Liver (tissue), 9 donors: Measurements from ENCODE around the gene RNPEP. TPM values are rescaled to one million over a fixed set of nuclear protein-coding genes. Genes with fewer than 3 reads are reported as not detected.

ENCODE experiments used
- DNase-seq: peaks from one replicate; pipeline ENCODE4 v3.0.0-alpha.2; 2017; ENCODE audit warnings: low spot score
- H3K27ac ChIP-seq, 2 donors: one replicate each; pipeline ENCODE4 v1.7.0; 2013; ENCODE audit warnings: inconsistent platforms in 2 of 2, low read length in 2 of 2, control low read depth in 1 of 2, low read depth in 1 of 2, mild to moderate bottlenecking in 1 of 2
- H3K27me3 ChIP-seq, 4 donors: one replicate each; pipeline versions ENCODE4 v1.6.1 to v1.7.0; 2013; ENCODE audit warnings: low read length in 3 of 4, inconsistent platforms in 1 of 4, mild to moderate bottlenecking in 1 of 4, moderate library complexity in 1 of 4; ENCODE audit not compliant: control insufficient read depth in 4 of 4, insufficient read depth in 4 of 4
- H3K36me3 ChIP-seq, 4 donors: one replicate each; pipeline versions ENCODE4 v1.6.1 to v1.7.0; 2013; ENCODE audit warnings: low read length in 3 of 4, mild to moderate bottlenecking in 3 of 4, low read depth in 1 of 4, moderate library complexity in 1 of 4; ENCODE audit not compliant: control insufficient read depth in 4 of 4, insufficient read depth in 3 of 4
- H3K4me1 ChIP-seq, 4 donors: one replicate each; pipeline versions ENCODE4 v1.6.1 to v1.7.0; 2013; ENCODE audit warnings: low read length in 3 of 4, mild to moderate bottlenecking in 3 of 4, moderate library complexity in 1 of 4; ENCODE audit not compliant: control insufficient read depth in 4 of 4, insufficient read depth in 4 of 4
- H3K4me3 ChIP-seq, 3 donors: one replicate each; pipeline versions ENCODE4 v1.6.1 to v1.7.0; 2013; ENCODE audit warnings: low read length in 3 of 3, control low read depth in 1 of 3, low read depth in 1 of 3, mild to moderate bottlenecking in 1 of 3
- H3K9ac ChIP-seq, 2 donors: one replicate each; pipeline ENCODE4 v1.7.0; 2013; ENCODE audit warnings: low read length in 2 of 2, mild to moderate bottlenecking in 2 of 2, moderate library complexity in 2 of 2, control low read depth in 1 of 2, low read depth in 1 of 2
- H3K9me3 ChIP-seq, 4 donors: one replicate each; pipeline versions ENCODE4 v1.6.1 to v1.7.0; 2013; ENCODE audit warnings: low read length in 3 of 4; ENCODE audit not compliant: control insufficient read depth in 4 of 4
- EGR1 ChIP-seq, 2 donors: IDR thresholded peaks; 2 replicates each; pipeline ENCODE4 v1.6.1; 2016 to 2018; ENCODE audit warnings: antibody characterized with exemption in 2 of 2, low read depth in 2 of 2
- GABPA ChIP-seq, 2 donors: IDR thresholded peaks in 1 of 2; conservative IDR thresholded peaks in 1 of 2; 2 replicates each; pipeline ENCODE4 v1.6.1; 2016; ENCODE audit warnings: antibody characterized with exemption in 2 of 2, mild to moderate bottlenecking in 1 of 2, moderate library complexity in 1 of 2
- HNF4A ChIP-seq, 2 donors: conservative IDR thresholded peaks; 2 replicates each; pipeline ENCODE4 v1.6.1; 2016; ENCODE audit warnings: antibody characterized with exemption in 2 of 2, mild to moderate bottlenecking in 2 of 2
- JUND ChIP-seq, 2 donors: IDR thresholded peaks; 2 replicates each; pipeline ENCODE4 v1.6.1; 2016; ENCODE audit warnings: antibody characterized with exemption in 2 of 2
- NR2F2 ChIP-seq: IDR thresholded peaks from 2 replicates; pipeline ENCODE4 v1.6.1; 2016; ENCODE audit warnings: antibody characterized with exemption
- SP1 ChIP-seq: IDR thresholded peaks from 2 replicates; pipeline ENCODE4 v1.6.1; 2018; ENCODE audit warnings: antibody characterized with exemption, mild to moderate bottlenecking
- TAF1 ChIP-seq: conservative IDR thresholded peaks from 2 replicates; pipeline ENCODE4 v1.6.1; 2016; ENCODE audit warnings: antibody characterized with exemption, mild to moderate bottlenecking
- WGBS: extraction: QIAGEN DNeasy Blood & Tissue Kit; methylation state at CpG from one replicate; pipeline ENCODE4 v1.1.7; 2013; 5-methylcytosine and 5-hydroxymethylcytosine counted together
- polyA plus RNA-seq, 2 donors: library from polyadenylated mRNA; stranded (reverse) in 1 of 2; unstranded in 1 of 2; fragments of 200-250 nt in 1 of 2; fragments of >200 nt in 1 of 2; fragmentation: Nextera tagmentation in 1 of 2; extraction: Ambion mirVana in 1 of 2; gene quantifications; one replicate each; pipeline versions ENCODE4 v1.2.1 to v1.2.3, GENCODE V29; 2013 to 2015
- total RNA-seq, 2 donors: library from RNA; depleted of rRNA; stranded (reverse); fragments of >200 nt; gene quantifications; one replicate each; pipeline ENCODE4 v1.2.3, GENCODE V29; 2014
- TF ChIP-seq, protein P1 (sequence below): IDR thresholded peaks from 2 replicates; pipeline ENCODE4 v1.6.1; 2016; ENCODE audit warnings: antibody characterized with exemption
- TF ChIP-seq, protein P2 (sequence below): IDR thresholded peaks from 2 replicates; pipeline ENCODE4 v1.6.1; 2016; ENCODE audit warnings: antibody characterized with exemption, mild to moderate bottlenecking
- TF ChIP-seq, protein P3 (sequence below): IDR thresholded peaks from 2 replicates; pipeline ENCODE4 v1.6.1; 2016; ENCODE audit warnings: antibody characterized with exemption
- donor health status: healthy.
- donor health status: healthy.
- donor health status: healthy.
- donor health status: healthy.
- donor health status: healthy.

RNPEP gene, protein sequence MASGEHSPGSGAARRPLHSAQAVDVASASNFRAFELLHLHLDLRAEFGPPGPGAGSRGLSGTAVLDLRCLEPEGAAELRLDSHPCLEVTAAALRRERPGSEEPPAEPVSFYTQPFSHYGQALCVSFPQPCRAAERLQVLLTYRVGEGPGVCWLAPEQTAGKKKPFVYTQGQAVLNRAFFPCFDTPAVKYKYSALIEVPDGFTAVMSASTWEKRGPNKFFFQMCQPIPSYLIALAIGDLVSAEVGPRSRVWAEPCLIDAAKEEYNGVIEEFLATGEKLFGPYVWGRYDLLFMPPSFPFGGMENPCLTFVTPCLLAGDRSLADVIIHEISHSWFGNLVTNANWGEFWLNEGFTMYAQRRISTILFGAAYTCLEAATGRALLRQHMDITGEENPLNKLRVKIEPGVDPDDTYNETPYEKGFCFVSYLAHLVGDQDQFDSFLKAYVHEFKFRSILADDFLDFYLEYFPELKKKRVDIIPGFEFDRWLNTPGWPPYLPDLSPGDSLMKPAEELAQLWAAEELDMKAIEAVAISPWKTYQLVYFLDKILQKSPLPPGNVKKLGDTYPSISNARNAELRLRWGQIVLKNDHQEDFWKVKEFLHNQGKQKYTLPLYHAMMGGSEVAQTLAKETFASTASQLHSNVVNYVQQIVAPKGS
- 10 to 100 TPM; 18.4 to 26.5 TPM for total RNA-seq
- polyA plus RNA-seq: 10 to 100 TPM; 16.3 to 23.6 TPM

DNA sequence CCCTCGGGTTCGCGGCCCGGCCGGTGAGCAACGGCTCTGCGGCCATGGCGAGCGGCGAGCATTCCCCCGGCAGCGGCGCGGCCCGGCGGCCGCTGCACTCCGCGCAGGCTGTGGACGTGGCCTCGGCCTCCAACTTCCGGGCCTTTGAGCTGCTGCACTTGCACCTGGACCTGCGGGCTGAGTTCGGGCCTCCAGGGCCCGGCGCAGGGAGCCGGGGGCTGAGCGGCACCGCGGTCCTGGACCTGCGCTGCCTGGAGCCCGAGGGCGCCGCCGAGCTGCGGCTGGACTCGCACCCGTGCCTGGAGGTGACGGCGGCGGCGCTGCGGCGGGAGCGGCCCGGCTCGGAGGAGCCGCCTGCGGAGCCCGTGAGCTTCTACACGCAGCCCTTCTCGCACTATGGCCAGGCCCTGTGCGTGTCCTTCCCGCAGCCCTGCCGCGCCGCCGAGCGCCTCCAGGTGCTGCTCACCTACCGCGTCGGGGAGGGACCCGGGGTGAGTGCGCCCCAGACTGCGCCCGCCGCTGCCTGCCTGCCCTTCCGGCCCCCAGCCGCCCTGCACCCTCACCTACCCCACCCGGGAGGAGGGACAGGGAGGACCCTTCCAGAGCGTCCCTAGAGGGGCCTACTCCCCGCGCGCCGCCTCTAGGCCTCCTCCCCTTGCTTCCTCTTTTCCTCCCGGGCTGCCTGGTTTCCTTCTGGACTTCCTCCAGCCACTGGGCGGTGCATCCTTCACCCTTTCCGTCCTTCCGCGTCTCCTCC, at the start of gene RNPEP:
TSS of gene RNPEP (plus strand) at position 26 of the 757 bp plus-strand sequence. CDS start at position 45, 19 bp downstream.
- H3K4me3 ChIP-seq: peak within 1 kb of the TSS; percentile 71 to 93 (median 79)
- peak; percentile 52 for DNase-seq
- H3K4me1 ChIP-seq: peaks cover 6 to 21% (median 13%) of the 10 kb centered on the region in 4 donors
- TF ChIP-seq GABPA (IDR thresholded peaks at IDR 0.05 in 1 of 2, conservative IDR thresholded peaks at IDR 0.05 in 1 of 2) (no peak), EGR1 (IDR thresholded peaks at IDR 0.05; ENCODE audit: low read depth in 2 of 2) (peak in 1 of 2 donors; percentile 14)
- TF ChIP-seq, protein P1, sequence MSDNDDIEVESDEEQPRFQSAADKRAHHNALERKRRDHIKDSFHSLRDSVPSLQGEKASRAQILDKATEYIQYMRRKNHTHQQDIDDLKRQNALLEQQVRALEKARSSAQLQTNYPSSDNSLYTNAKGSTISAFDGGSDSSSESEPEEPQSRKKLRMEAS: no peak
- TF ChIP-seq, protein P2, sequence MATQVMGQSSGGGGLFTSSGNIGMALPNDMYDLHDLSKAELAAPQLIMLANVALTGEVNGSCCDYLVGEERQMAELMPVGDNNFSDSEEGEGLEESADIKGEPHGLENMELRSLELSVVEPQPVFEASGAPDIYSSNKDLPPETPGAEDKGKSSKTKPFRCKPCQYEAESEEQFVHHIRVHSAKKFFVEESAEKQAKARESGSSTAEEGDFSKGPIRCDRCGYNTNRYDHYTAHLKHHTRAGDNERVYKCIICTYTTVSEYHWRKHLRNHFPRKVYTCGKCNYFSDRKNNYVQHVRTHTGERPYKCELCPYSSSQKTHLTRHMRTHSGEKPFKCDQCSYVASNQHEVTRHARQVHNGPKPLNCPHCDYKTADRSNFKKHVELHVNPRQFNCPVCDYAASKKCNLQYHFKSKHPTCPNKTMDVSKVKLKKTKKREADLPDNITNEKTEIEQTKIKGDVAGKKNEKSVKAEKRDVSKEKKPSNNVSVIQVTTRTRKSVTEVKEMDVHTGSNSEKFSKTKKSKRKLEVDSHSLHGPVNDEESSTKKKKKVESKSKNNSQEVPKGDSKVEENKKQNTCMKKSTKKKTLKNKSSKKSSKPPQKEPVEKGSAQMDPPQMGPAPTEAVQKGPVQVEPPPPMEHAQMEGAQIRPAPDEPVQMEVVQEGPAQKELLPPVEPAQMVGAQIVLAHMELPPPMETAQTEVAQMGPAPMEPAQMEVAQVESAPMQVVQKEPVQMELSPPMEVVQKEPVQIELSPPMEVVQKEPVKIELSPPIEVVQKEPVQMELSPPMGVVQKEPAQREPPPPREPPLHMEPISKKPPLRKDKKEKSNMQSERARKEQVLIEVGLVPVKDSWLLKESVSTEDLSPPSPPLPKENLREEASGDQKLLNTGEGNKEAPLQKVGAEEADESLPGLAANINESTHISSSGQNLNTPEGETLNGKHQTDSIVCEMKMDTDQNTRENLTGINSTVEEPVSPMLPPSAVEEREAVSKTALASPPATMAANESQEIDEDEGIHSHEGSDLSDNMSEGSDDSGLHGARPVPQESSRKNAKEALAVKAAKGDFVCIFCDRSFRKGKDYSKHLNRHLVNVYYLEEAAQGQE: no peak
- H3K27me3 ChIP-seq: no peaks in the 10 kb centered on the region
- peak within 1 kb of the TSS; percentile 48 to 67 for H3K9ac ChIP-seq
- H3K9me3 ChIP-seq: no peaks in the 10 kb centered on the region
- no peaks in the 10 kb centered on the region for H3K36me3 ChIP-seq
- WGBS: under 1% methylated on average over 80 of the region's 80 CpGs
- peak within 1 kb of the TSS; percentile 73 to 89 for H3K27ac ChIP-seq

DNA sequence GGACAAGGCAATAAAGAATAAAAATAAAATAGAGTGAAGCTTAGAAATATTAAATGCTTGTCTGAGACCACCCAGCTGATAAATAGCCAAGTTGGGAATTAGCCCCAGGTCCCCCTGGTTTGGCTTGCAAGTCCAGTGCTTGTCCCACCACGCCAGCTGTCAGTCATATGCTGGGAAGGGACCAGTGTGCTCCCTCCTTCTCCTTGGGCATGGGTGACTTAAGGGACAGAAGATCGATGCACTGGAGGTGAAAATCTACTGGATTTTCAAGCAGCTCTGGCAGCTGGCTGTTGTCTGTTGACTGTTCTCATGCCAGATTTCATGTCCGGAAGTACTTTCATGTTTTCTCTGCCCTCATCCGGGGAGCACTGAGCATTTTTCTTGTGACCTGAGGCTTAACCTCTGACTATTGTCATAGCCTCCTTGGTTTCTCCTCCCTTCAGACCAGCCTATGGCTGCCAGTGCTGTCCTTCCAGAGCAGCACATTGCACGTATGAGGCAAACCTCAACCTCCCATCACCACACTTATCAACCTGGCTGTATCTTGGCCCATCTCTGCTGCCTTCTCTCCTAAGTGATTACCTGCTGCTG, 48.5 kb upstream of the RNPEP start:
- Histone ChIP-seq H3K9me3 (no peaks in the 10 kb centered on the region), H3K4me1 (no peaks in the 10 kb centered on the region), H3K9ac (no peak overlapping the region), H3K27me3 (no peaks in the 10 kb centered on the region), H3K27ac (no peak overlapping the region), H3K4me3 (no peak overlapping the region), H3K36me3 (no peaks in the 10 kb centered on the region)
- DNase-seq: no peak
- WGBS: 49% methylated on average over 5 of the region's 5 CpGs
- TF ChIP-seq GABPA (IDR thresholded peaks at IDR 0.05 in 1 of 2, conservative IDR thresholded peaks at IDR 0.05 in 1 of 2) (no peak), TAF1 (no peak), EGR1 (IDR thresholded peaks at IDR 0.05; ENCODE audit: low read depth in 2 of 2) (no peak), HNF4A (conservative IDR thresholded peaks at IDR 0.05) (no peak), SP1 (no peak), JUND (IDR thresholded peaks at IDR 0.05) (no peak), NR2F2 (no peak)
- TF ChIP-seq, protein P1: no peak
- TF ChIP-seq, protein P3, sequence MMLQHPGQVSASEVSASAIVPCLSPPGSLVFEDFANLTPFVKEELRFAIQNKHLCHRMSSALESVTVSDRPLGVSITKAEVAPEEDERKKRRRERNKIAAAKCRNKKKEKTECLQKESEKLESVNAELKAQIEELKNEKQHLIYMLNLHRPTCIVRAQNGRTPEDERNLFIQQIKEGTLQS: no peak
